ENCODE data around the gene ZNRF2. TPM values are rescaled to one million over a fixed set of nuclear protein-coding genes. Genes with fewer than 3 reads are reported as not detected.

The ZNRF2 gene
- total RNA-seq, 6 experiments from 2014 or later = 17.1 to 24.0 (median 18.7) TPM

GRCh38 chr7:30301751-30302150, 17.4 kb downstream of the ZNRF2 start:
- Histone ChIP-seq H3K9me3 (no peaks in the 10 kb centered on the region), H3K36me3 (no peaks in the 10 kb centered on the region), H3K27ac (no peak overlapping the region), H3K4me3 (no peak overlapping the region), H3K27me3 (no peaks in the 10 kb centered on the region), H3K4me1 (peaks cover 0 to 10% (median 4%) of the 10 kb centered on the region in 4 donors)
- ATAC-seq (no peak), DNase-seq (no peak)
- WGBS (ENCODE audit: insufficient coverage, low coverage, low lambda C conversion rate, missing lambda C conversion rate) = 95% methylated on average over 7 of the region's 7 CpGs
- intact Hi-C loops (cut with DNase I) = no loop called here
- TF ChIP-seq CTCF (IDR thresholded peaks at IDR 0.05) (no peak), POLR2A (IDR thresholded peaks at IDR 0.05) (no peak)

- intact Hi-C loops (cut with DNase I) = no loop called here
- DNase-seq = no peak
- H3K27ac ChIP-seq = no peak overlapping the region
- no peaks in the 10 kb centered on the region for H3K27me3 ChIP-seq
- H3K4me3 ChIP-seq = no peak overlapping the region
- H3K9me3 ChIP-seq = no peaks in the 10 kb centered on the region
- 95% methylated on average over 3 of the region's 10 CpGs for WGBS (ENCODE audit: insufficient coverage, low coverage, low lambda C conversion rate, missing lambda C conversion rate)
- peaks cover 0 to 10% (median 4%) of the 10 kb centered on the region in 4 donors for H3K4me1 ChIP-seq
- TF ChIP-seq POLR2A (IDR thresholded peaks at IDR 0.05) = no peak
- no peak for TF ChIP-seq CTCF (IDR thresholded peaks at IDR 0.05)
- no peak for ATAC-seq
- H3K36me3 ChIP-seq = no peaks in the 10 kb centered on the region
Observed at GRCh38 chr7:30302656-30303311, 18.4 kb downstream of the ZNRF2 start.

- no peak overlapping the region for H3K27ac ChIP-seq
- peaks cover 0 to 15% (median 4%) of the 10 kb centered on the region in 4 donors for H3K4me1 ChIP-seq
- no peak overlapping the region for H3K4me3 ChIP-seq
- no peaks in the 10 kb centered on the region for H3K9me3 ChIP-seq
- TF ChIP-seq CTCF (IDR thresholded peaks at IDR 0.05) = no peak
- no peak for TF ChIP-seq POLR2A (IDR thresholded peaks at IDR 0.05)
- no peaks in the 10 kb centered on the region for H3K36me3 ChIP-seq
- DNase-seq = no peak
- 92% methylated on average over 1 of the region's 1 CpG for WGBS (ENCODE audit: insufficient coverage, low coverage, low lambda C conversion rate, missing lambda C conversion rate)
- no peaks in the 10 kb centered on the region for H3K27me3 ChIP-seq
- intact Hi-C loops (cut with DNase I) = no loop called here
- no peak for ATAC-seq
Observed at GRCh38 chr7:30303312-30304039, 19.1 kb downstream of the ZNRF2 start.

GRCh38 chr7:30304177-30304884, 19.9 kb downstream of the ZNRF2 start:
- WGBS (ENCODE audit: insufficient coverage, low coverage, low lambda C conversion rate, missing lambda C conversion rate) = 56% methylated on average over 1 of the region's 1 CpG
- Histone ChIP-seq H3K27me3 (no peaks in the 10 kb centered on the region), H3K4me1 (peaks cover 0 to 19% (median 4%) of the 10 kb centered on the region in 4 donors), H3K27ac (no peak overlapping the region), H3K36me3 (no peaks in the 10 kb centered on the region), H3K4me3 (no peak overlapping the region), H3K9me3 (no peaks in the 10 kb centered on the region)
- intact Hi-C loops (cut with DNase I) = no loop called here
- ATAC-seq = no peak
- DNase-seq = no peak
- TF ChIP-seq POLR2A (IDR thresholded peaks at IDR 0.05) (no peak), CTCF (IDR thresholded peaks at IDR 0.05) (no peak)
